ENCODE measurements around the gene OSCP1. TPM values are rescaled to one million over a fixed set of nuclear protein-coding genes. Genes with fewer than 3 reads are reported as not detected.

The OSCP1 gene
- total RNA-seq, 1 experiment from 2014 or later, result 5.8 TPM

GRCh38 chr1:36402504-36402890 lies 47.8 kb downstream of the OSCP1 start:
- no peak for DNase-seq (ENCODE audit: low spot score)

- DNase-seq (ENCODE audit: low spot score), result no peak
These were observed 48.4 kb downstream of the OSCP1 start for GRCh38 chr1:36401602-36402503.

GRCh38 chr1:36400825-36401601 lies 49.2 kb downstream of the OSCP1 start:
- DNase-seq (ENCODE audit: low spot score), result peak; percentile 43

GRCh38 chr1:36400514-36400824 lies 49.8 kb downstream of the OSCP1 start:
- DNase-seq (ENCODE audit: low spot score), result no peak

- DNase-seq (ENCODE audit: low spot score), result no peak
These were observed 51.8 kb downstream of the OSCP1 start for GRCh38 chr1:36398370-36398977.

- peak; percentile 78 for DNase-seq (ENCODE audit: low spot score)
These were observed 52.6 kb downstream of the OSCP1 start, which contains the start of gene LSM10 for GRCh38 chr1:36397378-36398230. Gene LSM10, minus strand, starts transcription at chr1:36397908. Its CDS starts 3,779 bp downstream, at chr1:36394129.

- no peak for DNase-seq (ENCODE audit: low spot score)
These were observed 53.2 kb downstream of the OSCP1 start for GRCh38 chr1:36397083-36397377.

GRCh38 chr1:36396359-36396758 lies 53.9 kb downstream of the OSCP1 start:
- no peak for DNase-seq (ENCODE audit: low spot score)

- DNase-seq (ENCODE audit: low spot score), result no peak
These were observed 56.6 kb downstream of the OSCP1 start for GRCh38 chr1:36393686-36394085.

- no peak for DNase-seq (ENCODE audit: low spot score)
These were observed 57.4 kb downstream of the OSCP1 start for GRCh38 chr1:36392836-36393235.

- DNase-seq (ENCODE audit: low spot score), result no peak
These were observed 59.0 kb downstream of the OSCP1 start for GRCh38 chr1:36391271-36391670.

GRCh38 chr1:36390411-36390810 lies 59.8 kb downstream of the OSCP1 start:
- no peak for DNase-seq (ENCODE audit: low spot score)

GRCh38 chr1:36389999-36390398 lies 60.3 kb downstream of the OSCP1 start:
- no peak for DNase-seq (ENCODE audit: low spot score)

- DNase-seq (ENCODE audit: low spot score), result no peak
These were observed 61.0 kb downstream of the OSCP1 start for GRCh38 chr1:36389261-36389660.

GRCh38 chr1:36387141-36387949 lies 62.9 kb downstream of the OSCP1 start:
- peak; percentile 77 for DNase-seq (ENCODE audit: low spot score)

GRCh38 chr1:36386265-36387140 lies 63.7 kb downstream of the OSCP1 start:
- peak; percentile 98 for DNase-seq (ENCODE audit: low spot score)

GRCh38 chr1:36385410-36386264 lies 64.6 kb downstream of the OSCP1 start, which contains the start of gene STK40:
Gene STK40, minus strand, starts transcription at chr1:36385924. Its CDS starts 24,592 bp downstream, at chr1:36361332.
- peak; percentile 95 for DNase-seq (ENCODE audit: low spot score)

GRCh38 chr1:36384542-36385409 lies 65.5 kb downstream of the OSCP1 start:
- DNase-seq (ENCODE audit: low spot score), result peak; percentile 38
